Calu3 (cell line): Measurements from ENCODE around the gene CYLD. TPM values are rescaled to one million over a fixed set of nuclear protein-coding genes. Genes with fewer than 3 reads are reported as not detected.

Source experiments
- BruUV-seq: library from RNA; stranded (reverse); fragments of 400-500 nt; replicated peaks from 2 replicates; lab custom pipeline; 2021; lab: Mats Ljungman, UMichigan
- CTCF ChIA-PET: fragments of 300-600 bp; sonication (Branson Sonifier 250); formaldehyde crosslinking; loops from one replicate; lab custom pipeline; 2022; ENCODE audit warnings: antibody characterized with exemption; lab: Charles Lee
- DNase-seq: peaks from one replicate; pipeline ENCODE4 v3.0.0; 2022
- H3K27ac Mint-ChIP-seq: one replicate; pipeline ENCODE4 v1.8.0; 2022; ENCODE audit warnings: mixed read lengths; ENCODE audit not compliant: unreplicated experiment
- H3K27me3 Mint-ChIP-seq: one replicate; pipeline ENCODE4 v1.8.0; 2022; ENCODE audit warnings: mixed read lengths; ENCODE audit not compliant: unreplicated experiment
- H3K36me3 Mint-ChIP-seq: one replicate; pipeline ENCODE4 v1.8.0; 2022; ENCODE audit warnings: mild to moderate bottlenecking, moderate library complexity, mixed read lengths; ENCODE audit not compliant: insufficient read depth, unreplicated experiment
- H3K4me1 Mint-ChIP-seq: one replicate; pipeline ENCODE4 v1.8.0; 2022; ENCODE audit warnings: mild to moderate bottlenecking, low read depth, mixed read lengths; ENCODE audit not compliant: unreplicated experiment
- H3K4me3 Mint-ChIP-seq: one replicate; pipeline ENCODE4 v1.8.0; 2022; ENCODE audit warnings: mild to moderate bottlenecking, low read depth, moderate library complexity, mixed read lengths; ENCODE audit not compliant: unreplicated experiment
- H3K9me3 Mint-ChIP-seq: one replicate; pipeline ENCODE4 v1.8.0; 2022; ENCODE audit warnings: low read depth, mixed read lengths; ENCODE audit not compliant: unreplicated experiment
- intact Hi-C: fragments of 100-400 bp; cut with micrococcal nuclease; formaldehyde crosslinking; loops from one replicate; pipeline ENCODE4 v1.10.0; 2022; ENCODE audit not compliant: unreplicated experiment
- total RNA-seq: library from RNA; stranded (reverse); gene quantifications from 2 replicates; pipeline ENCODE4 v1.2.3, GENCODE V29; 2022
- TF ChIP-seq, protein P1 (sequence below): fragments of 200-600 bp; IDR thresholded peaks from one replicate; pipeline ENCODE4 v1.8.0; 2022; ENCODE audit warnings: antibody characterized with exemption; ENCODE audit not compliant: unreplicated experiment

Gene CYLD
- total RNA-seq, 1 experiment from 2014 or later = 31.8 TPM

DNA sequence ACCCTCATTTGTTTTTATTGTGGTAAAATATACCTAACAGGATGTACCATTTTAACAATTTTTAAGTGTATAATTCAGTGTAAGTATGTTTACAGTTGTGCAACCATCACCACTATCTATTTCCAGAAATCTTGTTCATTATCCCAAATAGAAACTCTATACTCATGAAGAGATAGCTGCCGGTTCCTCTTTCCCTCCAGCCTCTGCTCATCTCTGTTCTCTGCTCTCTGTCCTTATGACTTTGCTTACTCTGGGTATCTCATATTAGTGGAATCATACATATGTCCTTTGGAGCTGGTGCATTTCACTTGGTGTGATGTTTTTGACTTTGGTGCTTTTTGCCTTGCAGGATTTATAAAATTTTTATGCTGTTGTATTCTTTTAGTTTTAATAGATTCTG is 19.4 kb downstream of the CYLD start:
- no peak overlapping the region for H3K27ac Mint-ChIP-seq
- intact Hi-C loops = no loop called here
- no peak overlapping the region for H3K4me3 Mint-ChIP-seq
- CTCF ChIA-PET = interaction anchor here (1.0 kb wide), 1 partner anchor 25 kb away, joined by 3 read pairs; no protein-coding TSS in a partner anchor
- BruUV-seq = no TSS peak
- H3K4me1 Mint-ChIP-seq = no peaks in the 10 kb centered on the region
- TF ChIP-seq, protein P1, sequence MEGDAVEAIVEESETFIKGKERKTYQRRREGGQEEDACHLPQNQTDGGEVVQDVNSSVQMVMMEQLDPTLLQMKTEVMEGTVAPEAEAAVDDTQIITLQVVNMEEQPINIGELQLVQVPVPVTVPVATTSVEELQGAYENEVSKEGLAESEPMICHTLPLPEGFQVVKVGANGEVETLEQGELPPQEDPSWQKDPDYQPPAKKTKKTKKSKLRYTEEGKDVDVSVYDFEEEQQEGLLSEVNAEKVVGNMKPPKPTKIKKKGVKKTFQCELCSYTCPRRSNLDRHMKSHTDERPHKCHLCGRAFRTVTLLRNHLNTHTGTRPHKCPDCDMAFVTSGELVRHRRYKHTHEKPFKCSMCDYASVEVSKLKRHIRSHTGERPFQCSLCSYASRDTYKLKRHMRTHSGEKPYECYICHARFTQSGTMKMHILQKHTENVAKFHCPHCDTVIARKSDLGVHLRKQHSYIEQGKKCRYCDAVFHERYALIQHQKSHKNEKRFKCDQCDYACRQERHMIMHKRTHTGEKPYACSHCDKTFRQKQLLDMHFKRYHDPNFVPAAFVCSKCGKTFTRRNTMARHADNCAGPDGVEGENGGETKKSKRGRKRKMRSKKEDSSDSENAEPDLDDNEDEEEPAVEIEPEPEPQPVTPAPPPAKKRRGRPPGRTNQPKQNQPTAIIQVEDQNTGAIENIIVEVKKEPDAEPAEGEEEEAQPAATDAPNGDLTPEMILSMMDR = no peak
- no peaks in the 10 kb centered on the region for H3K36me3 Mint-ChIP-seq
- no peaks in the 10 kb centered on the region for H3K9me3 Mint-ChIP-seq
- no peaks in the 10 kb centered on the region for H3K27me3 Mint-ChIP-seq
- DNase-seq = no peak

DNA sequence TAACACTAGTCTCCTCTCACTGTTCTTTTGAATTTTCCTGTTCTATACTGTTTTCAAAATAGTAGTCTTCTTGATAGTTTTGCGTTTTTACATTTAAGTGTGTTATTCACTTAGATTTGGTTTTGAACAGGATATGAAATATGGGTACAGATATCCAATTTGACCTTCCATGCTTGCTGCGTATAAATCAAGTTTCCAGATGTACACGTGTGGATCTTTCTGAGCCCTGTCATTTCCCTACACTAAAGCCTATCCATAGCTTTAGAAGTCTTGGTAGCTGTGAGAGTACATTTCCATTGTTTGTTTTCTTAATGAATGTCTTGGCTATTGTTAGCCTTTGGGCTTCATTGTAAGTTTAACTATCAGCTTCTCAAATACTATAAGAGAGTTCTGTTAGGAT is 20.4 kb downstream of the CYLD start:
- no peak for DNase-seq
- TF ChIP-seq, protein P1 = no peak
- Mint-ChIP-seq H3K27ac (no peak overlapping the region), H3K4me3 (no peak overlapping the region), H3K9me3 (peaks cover 3% of the 10 kb centered on the region), H3K4me1 (no peaks in the 10 kb centered on the region), H3K27me3 (no peaks in the 10 kb centered on the region), H3K36me3 (no peaks in the 10 kb centered on the region)
- intact Hi-C loops = no loop called here
- CTCF ChIA-PET = no interaction called here
- no TSS peak for BruUV-seq

DNA sequence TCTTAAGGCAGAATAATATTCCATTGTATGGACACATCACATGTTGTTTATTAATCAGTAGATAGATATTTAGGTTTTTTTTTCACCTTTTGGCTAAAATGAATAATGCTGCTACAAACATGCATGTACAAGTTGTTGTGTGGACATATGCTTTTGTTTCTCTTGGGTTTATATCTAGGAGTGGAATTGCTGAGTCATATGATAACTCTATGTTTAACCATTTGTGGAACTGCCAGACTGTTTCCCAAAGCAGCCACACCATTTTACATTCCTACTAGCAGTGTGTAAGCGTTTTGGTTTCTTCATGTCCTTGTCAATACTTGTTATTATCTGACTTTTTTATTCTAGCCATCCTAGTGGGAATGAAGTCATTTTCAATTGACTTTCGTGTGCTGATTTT is 21.3 kb downstream of the CYLD start:
- H3K4me3 Mint-ChIP-seq = no peak overlapping the region
- no peaks in the 10 kb centered on the region for H3K27me3 Mint-ChIP-seq
- no peak overlapping the region for H3K27ac Mint-ChIP-seq
- TF ChIP-seq, protein P1 = no peak
- CTCF ChIA-PET = no interaction called here
- H3K4me1 Mint-ChIP-seq = no peaks in the 10 kb centered on the region
- intact Hi-C loops = no loop called here
- peaks cover 3% of the 10 kb centered on the region for H3K9me3 Mint-ChIP-seq
- H3K36me3 Mint-ChIP-seq = no peaks in the 10 kb centered on the region
- no TSS peak for BruUV-seq
- no peak for DNase-seq

DNA sequence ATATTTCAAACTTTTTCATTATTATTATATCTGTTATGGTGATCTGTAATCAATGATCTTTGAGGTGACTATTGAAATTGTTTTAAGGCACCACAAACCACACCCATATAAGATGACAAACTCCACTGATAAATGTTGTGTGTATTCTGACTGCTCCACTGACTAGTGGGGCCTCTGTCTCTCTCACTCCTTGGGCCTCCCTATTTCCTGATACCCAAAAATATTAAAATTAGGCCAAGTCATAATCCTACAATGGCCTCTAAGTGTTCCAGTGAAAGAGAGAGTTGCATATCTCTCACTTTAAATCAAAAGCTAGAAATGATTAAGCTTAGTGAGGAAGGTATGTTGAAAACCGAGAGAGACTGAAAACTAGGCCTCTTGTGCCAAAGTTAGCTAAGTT is 23.4 kb downstream of the CYLD start:
- H3K27me3 Mint-ChIP-seq = no peaks in the 10 kb centered on the region
- H3K4me1 Mint-ChIP-seq = no peaks in the 10 kb centered on the region
- TF ChIP-seq, protein P1 = no peak

More for the DNA sequence above, 23.4 kb downstream of the CYLD start:
- no peak for DNase-seq
- BruUV-seq = no TSS peak
- H3K36me3 Mint-ChIP-seq = no peaks in the 10 kb centered on the region
- H3K4me3 Mint-ChIP-seq = no peak overlapping the region
- H3K27ac Mint-ChIP-seq = no peak overlapping the region
- CTCF ChIA-PET = no interaction called here
- H3K9me3 Mint-ChIP-seq = peaks cover 6% of the 10 kb centered on the region
- intact Hi-C loops = no loop called here
